GM19025 (cell line): Measurements from ENCODE around the gene ASTN2.
"Not testable (repeated sequence)": the region's sequence is repeated elsewhere in the genome, so short reads cannot be mapped to it uniquely, and the experiment has no call there.

Source experiments
- ATAC-seq: cut with Tn5 transposase; IDR thresholded peaks from one replicate; pipeline ENCODE4 v1.9.1; 2021; ENCODE audit warnings: mild to moderate bottlenecking, low read depth, moderate library complexity; ENCODE audit not compliant: unreplicated experiment

The ASTN2 gene

DNA sequence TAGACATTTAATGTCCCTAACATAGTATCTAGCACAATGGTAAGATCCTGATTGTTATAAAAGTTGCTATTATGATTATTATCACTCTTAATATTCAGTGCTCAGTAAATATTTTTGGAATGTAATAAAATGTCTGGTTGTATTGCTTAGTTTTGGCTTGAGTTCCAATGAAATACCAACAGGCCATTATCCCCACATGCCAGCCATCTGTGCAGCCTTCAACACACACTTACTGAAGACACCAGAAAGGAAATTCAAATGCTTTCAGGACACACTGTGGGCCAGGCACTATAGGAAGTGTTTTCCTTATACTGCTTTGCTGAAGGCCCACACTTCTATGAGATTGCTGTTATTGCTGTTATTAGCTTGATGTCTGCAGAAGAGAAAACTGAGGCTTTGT is 570.2 kb downstream of the ASTN2 start:
- ATAC-seq = no peak

- ATAC-seq = no peak
Observed at GRCh38 chr9:116843863-116844620, 570.8 kb downstream of the ASTN2 start.

DNA sequence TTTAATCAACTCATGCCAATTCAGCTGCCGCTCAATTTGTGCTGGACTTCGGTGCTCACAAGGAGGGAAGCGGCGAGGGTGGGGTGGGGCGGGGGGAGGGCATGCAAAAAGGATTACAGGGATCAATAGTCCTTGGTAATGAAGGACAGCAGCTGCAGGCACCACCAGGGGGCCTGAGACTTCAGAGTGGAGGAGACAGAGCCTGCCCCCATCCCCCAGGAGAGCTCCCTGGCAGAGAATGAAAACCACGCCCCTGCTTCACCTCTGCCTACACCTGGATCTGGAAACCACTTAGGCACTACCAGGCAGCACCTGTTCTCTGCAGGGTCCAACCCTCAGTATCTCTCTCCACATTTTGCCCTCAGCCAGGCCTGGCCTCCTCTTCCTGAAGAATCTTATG is 572.2 kb downstream of the ASTN2 start:
- ATAC-seq = no peak

DNA sequence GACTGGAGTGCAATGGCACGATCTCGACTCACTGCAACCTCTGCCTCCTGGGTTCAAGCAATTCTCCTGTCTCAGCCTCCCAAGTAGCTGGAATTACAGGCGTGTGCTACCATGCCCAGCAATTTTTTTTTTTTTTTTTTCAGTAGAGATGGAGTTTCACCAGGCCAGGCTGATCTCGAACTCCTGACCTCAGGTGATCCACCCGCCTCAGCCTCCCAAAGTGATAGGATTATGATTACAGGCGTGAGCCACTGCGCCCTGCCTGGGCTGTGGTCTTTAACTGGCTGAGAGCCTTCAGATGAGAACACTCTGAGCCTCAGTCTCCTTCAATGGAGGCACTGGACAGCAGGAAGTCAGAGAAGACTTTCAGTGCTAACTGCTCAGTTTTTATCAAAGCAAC is 576.4 kb downstream of the ASTN2 start:
- not testable (repeated sequence) for ATAC-seq

DNA sequence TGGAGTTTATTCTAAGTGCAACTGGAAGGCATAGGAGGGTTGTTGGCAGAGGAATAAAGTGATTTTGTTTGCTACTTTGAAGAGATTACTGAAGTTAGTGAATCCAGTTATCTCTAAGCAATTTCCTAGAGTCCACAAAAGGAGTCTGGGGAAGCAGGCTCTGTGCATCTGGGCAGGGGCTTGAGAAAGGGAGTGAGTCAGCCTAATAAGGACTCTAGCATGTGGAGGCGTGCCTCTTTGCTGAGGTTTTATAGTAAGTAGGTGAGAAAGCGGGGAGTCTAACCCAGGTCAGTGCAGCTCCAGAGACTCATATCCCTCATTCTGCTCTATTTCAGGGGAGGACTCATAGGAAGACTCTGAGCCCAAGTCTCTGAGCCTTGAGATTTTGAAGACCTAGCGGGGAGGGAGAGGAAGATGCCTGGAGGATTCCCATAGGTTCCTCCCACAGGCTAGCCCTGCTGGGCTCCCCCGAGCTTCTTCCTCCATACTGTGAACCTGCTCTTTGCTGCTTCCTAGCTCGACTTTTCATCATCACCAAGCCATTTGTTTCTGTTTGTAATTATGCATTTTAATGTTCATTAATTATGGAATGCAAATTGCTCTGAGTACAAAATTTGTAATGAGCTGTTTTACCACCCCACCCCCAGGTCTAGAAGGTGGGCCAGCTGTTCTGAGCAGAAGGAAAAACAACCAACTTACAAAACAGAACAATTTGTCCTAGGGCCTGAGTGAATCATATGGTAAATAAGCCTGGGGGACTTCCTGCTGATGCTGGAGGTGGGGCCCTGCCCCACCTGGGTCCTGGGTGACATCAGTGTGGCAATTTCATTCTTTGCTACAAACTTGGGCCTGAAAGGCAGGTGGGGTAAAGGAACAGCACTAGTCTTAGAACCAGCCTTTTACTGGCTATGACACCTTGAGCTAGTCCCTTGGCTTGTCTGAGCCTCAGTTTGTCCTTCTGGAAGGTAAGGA is 577.6 kb downstream of the ASTN2 start:
- no peak for ATAC-seq

DNA sequence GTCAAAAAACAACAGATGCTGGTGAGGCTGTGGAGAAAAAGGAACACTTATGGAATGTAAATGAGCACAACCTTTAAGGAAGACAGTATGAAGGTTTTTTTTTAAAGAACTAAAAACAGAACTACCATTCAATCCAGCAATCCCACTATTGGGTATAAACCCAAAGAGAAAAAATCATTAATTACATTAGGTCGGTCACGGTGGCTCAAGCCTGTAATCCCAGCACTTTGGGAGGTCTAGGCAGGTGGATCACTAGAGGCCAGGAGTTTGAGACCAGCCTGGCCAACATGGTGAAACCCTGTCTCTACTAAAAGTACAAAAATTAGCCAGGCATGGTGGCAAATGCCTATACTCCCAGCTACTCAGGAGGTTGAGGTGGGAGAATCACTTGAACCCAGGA is 584.5 kb downstream of the ASTN2 start:
- not testable (repeated sequence) for ATAC-seq

- no peak for ATAC-seq
Observed at GRCh38 chr9:116821633-116822229, 593.1 kb downstream of the ASTN2 start.

- no peak for ATAC-seq
Observed at GRCh38 chr9:116819116-116819515, 595.7 kb downstream of the ASTN2 start.

GRCh38 chr9:116817762-116818161 is 597.1 kb downstream of the ASTN2 start:
- no peak for ATAC-seq

GRCh38 chr9:116816484-116816883 is 598.4 kb downstream of the ASTN2 start:
- no peak for ATAC-seq

DNA sequence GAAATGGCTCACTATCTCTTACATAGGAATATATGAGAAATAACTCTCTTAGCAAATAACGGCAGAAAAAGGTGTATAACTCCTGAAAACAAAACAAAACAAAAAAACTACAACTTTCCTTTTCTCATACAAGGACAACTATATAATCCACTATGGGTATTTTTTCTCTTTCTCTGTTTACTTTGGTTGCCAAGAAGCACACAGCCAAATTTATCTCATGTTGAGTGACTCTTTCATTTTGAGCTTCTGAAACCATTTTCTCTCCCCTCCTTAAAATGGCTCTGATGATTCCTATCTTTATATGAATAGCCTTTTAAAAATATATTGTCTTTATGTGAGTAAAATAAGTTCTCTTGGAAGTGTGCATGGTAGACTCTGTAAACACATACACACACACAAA is 599.0 kb downstream of the ASTN2 start:
- ATAC-seq = no peak

GRCh38 chr9:116813031-116813300 is 601.9 kb downstream of the ASTN2 start:
- no peak for ATAC-seq

DNA sequence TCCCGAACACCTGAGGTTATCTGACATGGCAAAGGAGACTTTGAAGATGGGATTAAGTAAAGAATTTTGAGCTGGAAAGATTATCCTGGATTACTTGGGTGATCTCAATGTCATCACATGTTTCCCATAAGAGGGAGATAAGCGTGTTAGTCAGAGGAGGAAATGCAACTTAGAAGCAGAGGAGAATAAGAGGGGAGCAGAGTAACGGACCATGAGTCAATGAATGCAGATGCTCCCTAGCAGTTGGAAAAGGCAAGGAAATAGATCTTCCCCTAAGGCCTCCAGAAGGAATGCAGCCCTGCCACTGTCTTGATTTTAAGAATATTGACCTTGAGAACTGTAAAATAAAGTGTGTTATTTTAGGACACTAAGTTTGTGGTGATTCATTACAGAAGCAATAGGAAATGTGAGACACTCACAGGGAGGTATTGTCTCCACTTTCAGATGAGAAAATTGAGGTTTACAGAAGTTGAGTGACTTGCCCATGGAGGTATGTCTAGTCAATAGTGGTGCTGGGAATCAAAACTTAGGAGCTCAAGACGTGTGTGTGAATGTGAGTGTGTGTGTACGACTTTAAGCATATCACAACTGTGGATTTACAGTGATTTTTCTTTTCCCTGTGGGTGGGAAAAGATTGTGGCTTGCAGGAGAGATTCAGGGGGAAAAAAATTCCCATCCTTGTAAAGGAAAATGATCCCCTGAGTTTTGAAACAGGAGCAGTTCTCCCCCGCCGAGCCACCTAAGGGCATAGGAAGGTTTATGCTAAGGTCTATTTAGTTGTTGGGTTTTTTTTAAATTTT is 602.4 kb downstream of the ASTN2 start:
- no peak for ATAC-seq

- ATAC-seq = no peak
Observed at GRCh38 chr9:116809656-116810055, 605.2 kb downstream of the ASTN2 start.

- no peak for ATAC-seq
Observed at GRCh38 chr9:116806075-116806474, 608.8 kb downstream of the ASTN2 start.

GRCh38 chr9:116800885-116801284 is 614.0 kb downstream of the ASTN2 start:
- no peak for ATAC-seq

DNA sequence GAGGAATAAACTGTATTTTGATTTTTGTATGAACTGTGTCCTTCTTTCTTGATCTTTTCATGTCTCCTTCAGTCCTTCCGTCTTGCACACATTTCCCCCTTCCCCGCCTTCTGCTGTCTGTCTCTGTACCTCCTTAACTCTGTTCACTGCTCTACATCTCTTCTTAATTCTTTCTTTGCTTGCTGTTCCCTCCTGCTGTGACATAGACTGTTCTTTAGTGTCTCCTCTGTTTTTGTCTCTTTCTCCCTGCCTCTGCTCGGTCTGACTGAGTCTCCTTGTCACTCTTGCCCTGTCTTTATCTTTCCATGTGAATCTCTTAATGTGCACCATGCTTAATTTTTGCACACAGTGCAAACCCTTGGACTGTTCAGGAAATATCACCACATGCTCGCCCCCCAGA is 614.8 kb downstream of the ASTN2 start:
- ATAC-seq = no peak

DNA sequence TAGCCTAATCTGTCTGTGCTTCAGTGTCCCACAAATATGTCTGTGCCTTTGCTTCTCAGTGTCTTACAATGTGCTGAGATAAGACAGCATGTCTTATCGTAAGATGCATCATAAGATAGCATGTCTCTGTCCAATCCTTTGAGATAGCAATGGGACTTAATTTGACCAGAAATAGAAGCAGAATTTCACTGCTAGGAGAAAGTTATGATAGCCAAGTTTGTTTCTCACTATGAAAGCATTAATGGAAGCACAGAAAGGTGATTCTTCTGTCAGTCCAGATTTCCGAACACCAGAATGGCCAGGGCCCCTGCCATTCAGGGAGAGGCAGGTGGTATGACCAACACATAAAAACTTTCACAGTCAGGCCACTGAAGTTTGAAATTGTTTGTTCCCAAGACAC is 616.3 kb downstream of the ASTN2 start:
- ATAC-seq = no peak

GRCh38 chr9:116797276-116797675 is 617.6 kb downstream of the ASTN2 start:
- no peak for ATAC-seq

- no peak for ATAC-seq
Observed at GRCh38 chr9:116796669-116797068, 618.2 kb downstream of the ASTN2 start.

DNA sequence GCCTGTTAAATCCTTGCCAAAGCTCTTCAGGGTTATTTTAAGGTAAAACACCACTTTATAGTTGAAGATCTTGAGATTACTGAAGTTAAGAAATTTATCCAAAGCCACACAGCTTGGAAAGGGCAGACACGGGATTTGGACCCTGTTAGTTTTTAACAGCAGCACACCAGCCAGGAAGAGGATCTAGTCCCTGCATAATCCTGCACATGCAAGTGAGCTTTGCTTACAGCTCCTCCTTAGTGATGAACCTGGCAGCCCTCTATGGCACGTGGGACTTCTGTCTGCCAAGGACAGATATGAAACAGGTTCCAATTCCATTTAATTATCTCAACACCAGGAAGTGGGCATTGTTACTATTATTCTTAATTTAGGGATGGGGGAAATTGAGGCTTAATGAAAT is 619.0 kb downstream of the ASTN2 start:
- ATAC-seq = no peak
